GM18520 (cell line): ENCODE measurements around the gene SELENON.

Experiments
- ATAC-seq: cut with Tn5 transposase; IDR thresholded peaks from one replicate; pipeline ENCODE4 v1.9.1; 2021; ENCODE audit not compliant: unreplicated experiment

Gene SELENON

GRCh38 chr1:25799935-25800702 lies at the start of gene SELENON:
TSS of gene SELENON (plus strand) at chr1:25800193. CDS start at chr1:25800231, 38 bp downstream.
- ATAC-seq, result no peak

GRCh38 chr1:25750923-25751605 lies 48.9 kb upstream of the SELENON start:
- no peak for ATAC-seq

DNA sequence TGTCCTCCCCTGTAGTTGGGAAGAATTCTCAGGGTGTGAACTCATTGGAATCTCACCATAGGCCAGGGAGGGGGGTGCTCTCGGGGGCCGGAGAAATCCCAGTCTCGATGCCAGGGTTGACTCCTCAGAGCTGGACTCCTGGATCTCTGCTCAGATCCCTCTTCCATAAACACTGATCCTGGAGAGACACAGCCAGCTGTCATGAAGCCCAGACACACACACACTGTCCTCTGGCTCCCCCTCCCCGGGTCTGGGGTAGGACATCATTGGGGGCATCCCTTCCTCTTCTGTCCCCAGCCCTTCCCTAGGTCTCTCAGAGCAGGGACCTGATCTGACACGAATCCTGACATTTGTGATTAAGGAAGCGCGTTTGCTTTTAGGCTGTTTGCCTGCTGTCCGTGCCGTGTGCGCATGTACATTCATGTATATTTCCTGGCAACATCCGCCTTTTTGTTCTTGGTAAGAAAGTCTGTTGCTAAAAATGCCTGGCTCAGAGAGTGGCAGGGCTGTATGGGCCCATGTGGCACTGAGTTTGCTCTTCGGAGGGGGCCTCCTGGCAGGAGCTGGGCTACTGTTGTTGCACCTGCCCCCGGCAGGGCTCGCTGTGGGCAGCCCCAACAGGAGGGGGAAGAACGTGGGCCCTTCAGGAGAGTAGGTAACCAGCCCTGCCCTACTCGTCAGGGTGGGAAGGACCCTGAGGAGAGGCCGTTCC lies 45.4 kb upstream of the SELENON start:
- no peak for ATAC-seq

GRCh38 chr1:25755475-25756125 lies 44.4 kb upstream of the SELENON start:
- ATAC-seq, result no peak

GRCh38 chr1:25756215-25756614 lies 43.8 kb upstream of the SELENON start:
- no peak for ATAC-seq

- ATAC-seq, result no peak
These were observed 42.7 kb upstream of the SELENON start for GRCh38 chr1:25757151-25757845.

DNA sequence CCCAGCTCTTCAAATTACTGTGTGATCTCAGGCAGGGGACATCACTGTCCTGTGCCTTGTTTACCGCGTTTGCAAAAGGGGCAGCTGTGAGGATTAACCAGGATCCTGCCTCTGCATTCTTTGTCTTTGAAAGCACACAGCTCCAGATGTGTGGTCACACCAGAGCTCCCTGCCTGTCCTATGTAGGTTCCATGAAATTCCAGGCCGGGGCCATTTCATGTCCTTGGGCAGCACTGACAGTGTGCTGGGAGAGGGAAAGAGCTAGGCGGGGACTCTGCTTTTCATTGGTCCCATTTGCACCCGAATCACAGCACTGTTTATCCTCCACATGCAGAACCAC lies 42.2 kb upstream of the SELENON start:
- no peak for ATAC-seq

- no peak for ATAC-seq
These were observed 41.4 kb upstream of the SELENON start for GRCh38 chr1:25758466-25759070.

- no peak for ATAC-seq
These were observed 39.8 kb upstream of the SELENON start for GRCh38 chr1:25760122-25760719.

GRCh38 chr1:25760871-25761270 lies 39.1 kb upstream of the SELENON start:
- no peak for ATAC-seq

DNA sequence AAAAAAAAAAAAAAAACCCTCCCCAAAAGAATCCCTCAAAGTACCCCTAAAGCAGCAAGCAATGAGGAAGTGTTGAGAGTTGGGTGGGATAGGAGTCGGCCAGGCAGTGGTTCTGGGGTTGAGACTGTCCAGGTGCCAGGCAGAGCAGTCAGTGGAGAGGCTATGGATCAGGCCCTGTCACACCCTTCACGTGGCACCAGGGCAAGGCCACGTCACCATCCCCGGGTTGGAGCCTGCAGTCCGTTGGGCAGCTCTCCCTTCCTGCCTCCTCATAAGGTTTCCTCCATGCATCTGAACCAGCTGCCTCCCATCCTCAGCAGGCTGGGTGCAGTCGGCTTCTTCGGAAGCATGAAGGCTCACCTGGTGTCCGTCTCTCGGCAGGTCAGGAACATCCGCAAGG lies 36.5 kb upstream of the SELENON start:
- no peak for ATAC-seq

GRCh38 chr1:25765136-25765922 lies 34.7 kb upstream of the SELENON start:
- ATAC-seq, result no peak

DNA sequence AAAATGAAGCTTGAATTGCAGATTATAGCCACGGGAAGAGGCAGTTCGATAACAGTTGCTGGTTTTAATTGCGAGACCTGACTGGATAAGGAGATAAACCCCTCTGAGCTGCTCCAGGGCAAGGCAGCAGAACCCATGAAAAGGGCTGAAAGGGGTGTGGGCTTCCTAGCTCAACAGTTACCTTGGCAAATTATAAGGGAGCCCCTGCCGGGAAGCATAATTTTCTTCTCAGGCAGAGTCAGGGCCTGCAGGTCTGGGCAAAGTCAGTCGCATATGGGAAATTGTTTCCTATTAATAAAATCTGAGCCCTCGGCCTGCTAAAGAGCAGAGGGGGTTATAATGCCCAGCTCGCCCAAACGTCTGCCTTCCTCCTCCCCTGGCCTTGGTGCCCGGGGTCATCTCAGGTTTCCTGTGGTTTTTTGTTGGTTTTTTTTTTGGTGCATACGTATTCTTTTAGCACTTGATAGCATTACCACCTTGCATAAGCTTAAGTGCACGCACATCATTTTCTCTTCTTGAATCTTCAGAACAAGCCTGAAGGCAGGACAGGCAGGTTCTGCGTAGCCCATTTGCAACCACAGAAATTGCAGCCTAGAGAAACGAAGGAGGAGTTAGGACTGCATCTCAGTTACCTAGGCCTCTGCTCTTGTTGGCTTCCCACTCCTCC lies 33.9 kb upstream of the SELENON start:
- no peak for ATAC-seq

- ATAC-seq, result no peak
These were observed 33.1 kb upstream of the SELENON start for GRCh38 chr1:25766721-25767436.

DNA sequence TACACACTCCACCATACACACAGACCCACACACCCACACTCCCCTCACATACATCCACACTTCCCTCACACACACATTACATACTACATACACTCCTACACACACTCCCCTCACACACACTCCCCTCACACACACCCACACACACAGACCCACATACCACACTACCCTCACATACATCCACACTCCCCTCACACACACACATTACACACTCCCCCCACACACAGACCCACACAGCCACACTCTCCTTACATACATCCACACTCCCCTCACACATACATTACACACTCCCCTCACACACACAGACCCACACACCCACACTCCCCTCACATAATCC lies 32.6 kb upstream of the SELENON start:
- no peak for ATAC-seq

DNA sequence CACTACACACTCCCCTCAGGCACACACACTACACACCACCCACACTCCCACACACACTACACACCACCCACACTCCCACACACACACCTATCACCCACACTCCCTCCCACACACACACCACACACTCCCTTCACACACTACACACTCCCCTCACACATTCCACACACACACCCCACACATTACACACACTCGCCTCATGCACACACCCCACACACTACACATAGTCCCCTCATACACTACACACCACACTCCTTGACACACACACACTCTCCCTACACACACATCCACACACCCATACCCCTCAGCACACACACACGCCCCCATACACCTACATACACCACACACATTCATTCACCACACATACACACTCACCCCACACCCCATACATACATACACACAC lies 31.0 kb upstream of the SELENON start:
- ATAC-seq, result no peak

- ATAC-seq, result no peak
These were observed 30.2 kb upstream of the SELENON start for GRCh38 chr1:25769625-25770383.
